Adrenal gland (tissue), 5 donors: ENCODE measurements around the gene CAMTA1.

ENCODE experiments used
- CTCF ChIP-seq, 6 experiments: fragments of 450-650 bp in 4 of 6; fragments of 200-600 bp in 2 of 6; sonication (generic) in 1 of 6; IDR thresholded peaks; 1 replicate in 5 of 6; 2 replicates in 1 of 6; pipeline versions ENCODE4 v1.5.1 to v1.8.0; 2016 to 2021; ENCODE audit warnings: antibody characterized with exemption in 6 of 6, mild to moderate bottlenecking in 2 of 6, moderate library complexity in 1 of 6
- POLR2A ChIP-seq, 2 donors: fragments of 450-650 bp; IDR thresholded peaks; one replicate each; pipeline ENCODE4 v1.6.1; 2017; ENCODE audit warnings: antibody characterized with exemption in 2 of 2, mild to moderate bottlenecking in 2 of 2, moderate library complexity in 1 of 2
- donor health status: DM: no; HTN: no; CAD: no.

GRCh38 chr1:7077970-7078369 is 292.7 kb downstream of the CAMTA1 start:
- TF ChIP-seq CTCF (IDR thresholded peaks at IDR 0.05): no peak
- TF ChIP-seq POLR2A (IDR thresholded peaks at IDR 0.05): no peak
